ENCODE measurements around the gene EHMT1. TPM values are rescaled to one million over a fixed set of nuclear protein-coding genes. Genes with fewer than 3 reads are reported as not detected.

The EHMT1 gene
- total and polyA plus RNA-seq, 2 experiments from 2014 or later: 162 to 177 TPM

GRCh38 chr9:137688725-137689124 is 69.9 kb downstream of the EHMT1 start:
- peaks cover 62% of the 10 kb centered on the region for H3K4me1 Mint-ChIP-seq

DNA sequence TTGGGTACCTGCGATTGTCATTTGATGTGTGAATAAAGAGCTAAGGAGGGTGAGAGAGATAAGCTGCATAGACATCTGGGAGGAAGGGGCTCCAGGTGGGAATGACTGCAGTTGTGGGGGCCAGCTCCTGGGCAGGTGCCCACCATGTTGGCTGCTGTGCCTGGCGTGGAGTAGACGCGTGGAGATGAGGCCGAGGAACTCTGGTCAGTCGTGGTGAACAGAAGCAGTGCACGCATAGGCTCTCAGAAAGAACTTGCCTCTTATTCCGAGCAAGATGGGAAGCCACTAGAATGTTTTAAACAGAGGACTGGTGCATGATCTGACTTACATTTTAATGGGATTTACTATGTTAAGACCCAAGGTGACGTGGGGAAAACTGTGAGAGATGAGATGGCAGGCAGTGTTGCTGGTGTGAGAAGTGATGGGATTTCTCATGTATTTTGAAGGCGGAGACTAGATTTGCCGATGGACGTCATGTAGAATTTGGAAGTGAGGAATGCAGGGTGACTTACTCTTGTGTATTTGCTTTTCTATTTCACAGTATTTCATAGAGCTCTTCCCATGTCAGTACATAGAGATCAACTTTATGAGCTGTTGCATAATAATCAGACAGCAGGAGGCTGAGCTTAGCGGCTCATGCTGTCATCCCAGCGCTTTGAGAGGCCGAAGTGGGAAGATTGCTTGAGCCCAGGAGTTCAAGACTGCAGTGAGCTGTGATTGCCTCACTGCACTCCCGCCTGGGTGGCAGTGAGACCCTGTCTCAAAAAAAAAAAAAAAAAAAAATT is 71.1 kb downstream of the EHMT1 start:
- peak overlapping the region; percentile 28; the same call in 1 of the 2 replicates for H3K27ac Mint-ChIP-seq

More at GRCh38 chr9:137688725-137689124, 69.9 kb downstream of the EHMT1 start:
- H3K4me1 ChIP-seq (ENCODE audit: insufficient read depth): peaks cover 65% of the 10 kb centered on the region
- H2AFZ ChIP-seq: no peak overlapping the region
- H3K27me3 ChIP-seq (ENCODE audit: insufficient read depth): no peaks in the 10 kb centered on the region
- H3K4me3 Mint-ChIP-seq: no peak overlapping the region
- no peak overlapping the region for H3K27ac ChIP-seq (ENCODE audit: low read depth)
- no peaks in the 10 kb centered on the region for H3K9me2 ChIP-seq (ENCODE audit: insufficient read depth)
- no peaks in the 10 kb centered on the region for H3F3A ChIP-seq (replicated peaks; ENCODE audit: low read depth)
- DNase-seq (ENCODE audit: low spot score): no peak
- H3K27ac Mint-ChIP-seq: no peak overlapping the region
- H3K36me3 Mint-ChIP-seq (ENCODE audit: low read depth): peaks cover 7% of the 10 kb centered on the region; the same call in 1 of the 3 replicates
- H3K4me3 ChIP-seq: no peak overlapping the region
- H3K9me3 Mint-ChIP-seq: no peaks in the 10 kb centered on the region; the same call in 2 of the 3 replicates
- H3K36me3 ChIP-seq (ENCODE audit: insufficient read depth): no peaks in the 10 kb centered on the region
- peaks cover 96% of the 10 kb centered on the region for H3K79me2 ChIP-seq (replicated peaks; ENCODE audit: insufficient read depth)
- TF ChIP-seq, protein P1, sequence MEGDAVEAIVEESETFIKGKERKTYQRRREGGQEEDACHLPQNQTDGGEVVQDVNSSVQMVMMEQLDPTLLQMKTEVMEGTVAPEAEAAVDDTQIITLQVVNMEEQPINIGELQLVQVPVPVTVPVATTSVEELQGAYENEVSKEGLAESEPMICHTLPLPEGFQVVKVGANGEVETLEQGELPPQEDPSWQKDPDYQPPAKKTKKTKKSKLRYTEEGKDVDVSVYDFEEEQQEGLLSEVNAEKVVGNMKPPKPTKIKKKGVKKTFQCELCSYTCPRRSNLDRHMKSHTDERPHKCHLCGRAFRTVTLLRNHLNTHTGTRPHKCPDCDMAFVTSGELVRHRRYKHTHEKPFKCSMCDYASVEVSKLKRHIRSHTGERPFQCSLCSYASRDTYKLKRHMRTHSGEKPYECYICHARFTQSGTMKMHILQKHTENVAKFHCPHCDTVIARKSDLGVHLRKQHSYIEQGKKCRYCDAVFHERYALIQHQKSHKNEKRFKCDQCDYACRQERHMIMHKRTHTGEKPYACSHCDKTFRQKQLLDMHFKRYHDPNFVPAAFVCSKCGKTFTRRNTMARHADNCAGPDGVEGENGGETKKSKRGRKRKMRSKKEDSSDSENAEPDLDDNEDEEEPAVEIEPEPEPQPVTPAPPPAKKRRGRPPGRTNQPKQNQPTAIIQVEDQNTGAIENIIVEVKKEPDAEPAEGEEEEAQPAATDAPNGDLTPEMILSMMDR (conservative IDR thresholded peaks at IDR 0.05; ENCODE audit: low read depth in 2 of 2): no peak
- ATAC-seq: no peak
- H3K4me2 ChIP-seq: no peak overlapping the region
- H3K27me3 Mint-ChIP-seq (ENCODE audit: insufficient read depth, low read depth, poor library complexity): peaks cover 8% of the 10 kb centered on the region
- H4K20me1 ChIP-seq (replicated peaks; ENCODE audit: insufficient read depth): peaks cover 36% of the 10 kb centered on the region

More for the DNA sequence above, 71.1 kb downstream of the EHMT1 start:
- H3K9me3 Mint-ChIP-seq: no peaks in the 10 kb centered on the region; the same call in 2 of the 3 replicates
- H3K9me2 ChIP-seq (ENCODE audit: insufficient read depth): no peaks in the 10 kb centered on the region
- H2AFZ ChIP-seq: no peak overlapping the region
- H3K27me3 Mint-ChIP-seq (ENCODE audit: insufficient read depth, low read depth, poor library complexity): peaks cover 6% of the 10 kb centered on the region
- peaks cover 91% of the 10 kb centered on the region for H3K79me2 ChIP-seq (replicated peaks; ENCODE audit: insufficient read depth)
- no peaks in the 10 kb centered on the region for H3K36me3 ChIP-seq (ENCODE audit: insufficient read depth)
- H3K36me3 Mint-ChIP-seq (ENCODE audit: low read depth): peaks cover 7% of the 10 kb centered on the region; the same call in 1 of the 3 replicates
- peaks cover 36% of the 10 kb centered on the region for H4K20me1 ChIP-seq (replicated peaks; ENCODE audit: insufficient read depth)
- ATAC-seq (no peak), DNase-seq (ENCODE audit: low spot score) (no peak)
- H3K4me1 Mint-ChIP-seq: peaks cover 61% of the 10 kb centered on the region
- no peaks in the 10 kb centered on the region for H3K27me3 ChIP-seq (ENCODE audit: insufficient read depth)
- H3F3A ChIP-seq (replicated peaks; ENCODE audit: low read depth): peaks cover 8% of the 10 kb centered on the region; the same call in 1 of the 2 replicates
- H3K4me3 Mint-ChIP-seq: no peak overlapping the region
- no peak overlapping the region for H3K4me3 ChIP-seq
- peaks cover 58% of the 10 kb centered on the region for H3K4me1 ChIP-seq (ENCODE audit: insufficient read depth)
- TF ChIP-seq ZNF331 (CRISPR knock-in tag; IDR thresholded peaks at IDR 0.05; ENCODE audit: low read depth) (no peak), EZH2phosphoT487 (IDR thresholded peaks at IDR 0.05; ENCODE audit: unreplicated experiment) (no peak), CREB1 (CRISPR knock-in tag; IDR thresholded peaks at IDR 0.05; ENCODE audit: low read depth) (no peak), EZH2 (IDR thresholded peaks at IDR 0.05; ENCODE audit: low read depth, unreplicated experiment) (no peak)
- TF ChIP-seq, protein P2, sequence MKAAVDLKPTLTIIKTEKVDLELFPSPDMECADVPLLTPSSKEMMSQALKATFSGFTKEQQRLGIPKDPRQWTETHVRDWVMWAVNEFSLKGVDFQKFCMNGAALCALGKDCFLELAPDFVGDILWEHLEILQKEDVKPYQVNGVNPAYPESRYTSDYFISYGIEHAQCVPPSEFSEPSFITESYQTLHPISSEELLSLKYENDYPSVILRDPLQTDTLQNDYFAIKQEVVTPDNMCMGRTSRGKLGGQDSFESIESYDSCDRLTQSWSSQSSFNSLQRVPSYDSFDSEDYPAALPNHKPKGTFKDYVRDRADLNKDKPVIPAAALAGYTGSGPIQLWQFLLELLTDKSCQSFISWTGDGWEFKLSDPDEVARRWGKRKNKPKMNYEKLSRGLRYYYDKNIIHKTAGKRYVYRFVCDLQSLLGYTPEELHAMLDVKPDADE (IDR thresholded peaks at IDR 0.05): no peak
- TF ChIP-seq, protein P1 (conservative IDR thresholded peaks at IDR 0.05; ENCODE audit: low read depth in 2 of 2): no peak
- H3K27ac ChIP-seq (ENCODE audit: low read depth): peak overlapping the region; percentile 53; the same call in 1 of the 2 replicates
- H3K4me2 ChIP-seq: no peak overlapping the region
